Activated naive CD8-positive, alpha-beta T cell treated with anti-CD3 and anti-CD28 coated beads for 36 hours (primary cell): Measurements from ENCODE around the gene PDE1C. TPM values are rescaled to one million over a fixed set of nuclear protein-coding genes. Genes with fewer than 3 reads are reported as not detected.

ENCODE experiments used
- DNase-seq: peaks from one replicate; pipeline ENCODE4 v3.0.0; 2021
- H3K27ac Mint-ChIP-seq: one replicate; pipeline ENCODE4 v1.8.0; 2022; ENCODE audit warnings: mild to moderate bottlenecking, moderate library complexity, mixed read lengths
- H3K27me3 Mint-ChIP-seq: one replicate; pipeline ENCODE4 v1.8.0; 2022; ENCODE audit warnings: mild to moderate bottlenecking, mixed read lengths
- H3K36me3 Mint-ChIP-seq: one replicate; pipeline ENCODE4 v1.8.0; 2021; ENCODE audit warnings: mild to moderate bottlenecking, mixed read lengths
- H3K4me1 Mint-ChIP-seq: one replicate; pipeline ENCODE4 v1.8.0; 2021; ENCODE audit warnings: mixed read lengths
- H3K4me3 Mint-ChIP-seq: one replicate; pipeline ENCODE4 v1.8.0; 2022; ENCODE audit warnings: mild to moderate bottlenecking, moderate library complexity, mixed read lengths
- H3K9me3 Mint-ChIP-seq: one replicate; pipeline ENCODE4 v1.8.0; 2022; ENCODE audit warnings: mixed read lengths
- total RNA-seq, 2 experiments: library from RNA; stranded (reverse); gene quantifications; one replicate each; pipeline ENCODE4 v1.2.3, GENCODE V29; 2021

PDE1C gene
- total RNA-seq, 2 experiments from 2014 or later = not detected

DNA sequence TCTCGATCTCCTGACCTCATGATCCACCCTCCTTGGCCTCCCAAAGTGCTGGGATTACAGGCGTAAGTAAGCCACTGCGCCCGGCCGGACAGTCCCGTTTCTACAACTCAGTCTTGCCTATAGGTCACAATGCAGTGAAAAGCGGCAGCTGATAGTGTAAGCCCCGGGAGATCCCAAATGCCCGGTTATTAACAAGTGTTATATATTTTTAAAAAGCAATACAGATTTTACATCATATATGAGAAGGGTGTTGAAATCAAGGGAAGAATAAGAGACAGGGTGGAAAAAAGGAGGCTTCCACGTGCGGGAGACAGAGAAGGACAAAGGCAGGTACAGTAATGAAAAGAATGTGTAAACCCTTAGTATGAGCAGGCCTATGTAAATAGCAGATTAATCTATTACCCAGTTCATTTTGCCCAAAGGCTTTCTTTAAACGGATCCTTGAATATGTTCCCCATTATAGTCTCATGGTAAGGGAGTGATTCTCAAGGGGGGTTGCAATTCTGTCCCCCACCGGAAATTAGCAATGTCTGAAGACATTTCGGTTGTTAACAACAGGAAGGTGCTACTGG is 170.8 kb downstream of the PDE1C start:
- no peak for DNase-seq
- Mint-ChIP-seq H3K36me3 (no peaks in the 10 kb centered on the region), H3K4me1 (no peaks in the 10 kb centered on the region), H3K9me3 (peaks cover 3% of the 10 kb centered on the region), H3K27ac (no peak overlapping the region), H3K27me3 (no peaks in the 10 kb centered on the region), H3K4me3 (no peak overlapping the region)

DNA sequence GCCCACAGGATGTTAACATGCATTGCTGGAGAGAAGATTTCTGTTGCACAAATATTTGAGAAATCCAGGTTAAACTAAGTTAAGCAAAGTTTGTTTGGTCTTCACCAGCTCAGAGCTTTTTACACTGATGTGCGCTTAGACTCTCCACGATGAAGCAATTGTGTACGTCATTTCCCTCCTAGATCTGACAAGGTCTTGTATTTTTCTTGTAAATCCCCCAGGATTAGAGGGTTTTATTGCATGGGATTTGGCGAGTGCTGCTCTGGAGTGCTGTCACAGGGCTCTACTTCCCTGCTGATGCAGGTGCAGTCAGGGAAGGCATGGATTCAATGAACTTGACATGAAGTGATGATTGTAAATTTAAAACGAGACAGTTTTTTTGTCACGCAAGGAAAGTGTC is 173.3 kb downstream of the PDE1C start:
- H3K4me3 Mint-ChIP-seq = no peak overlapping the region
- H3K27ac Mint-ChIP-seq = no peak overlapping the region
- no peaks in the 10 kb centered on the region for H3K4me1 Mint-ChIP-seq

DNA sequence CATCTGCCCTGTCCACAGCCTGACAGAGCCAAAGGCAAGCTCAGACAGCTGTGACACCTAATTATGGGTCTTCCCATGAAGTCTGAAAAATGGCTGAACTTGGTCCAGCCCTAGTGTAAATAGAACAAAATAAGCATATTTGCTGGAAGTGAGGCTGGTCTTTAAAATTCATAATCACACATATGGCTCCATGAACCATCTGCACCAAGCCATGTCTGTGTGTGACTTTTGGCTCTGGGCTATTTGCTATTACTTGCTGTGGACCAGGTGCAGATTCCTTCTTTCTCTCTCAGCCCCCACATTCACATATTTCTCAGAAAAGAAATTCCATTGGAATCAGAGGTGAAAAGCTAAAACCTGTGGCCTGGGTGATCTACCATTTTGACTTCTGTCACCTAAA is 175.9 kb downstream of the PDE1C start:
- Mint-ChIP-seq H3K27me3 (no peaks in the 10 kb centered on the region), H3K9me3 (peaks cover 2% of the 10 kb centered on the region), H3K36me3 (no peaks in the 10 kb centered on the region), H3K27ac (no peak overlapping the region), H3K4me1 (no peaks in the 10 kb centered on the region), H3K4me3 (no peak overlapping the region)
- DNase-seq = no peak

More for the DNA sequence above, 173.3 kb downstream of the PDE1C start:
- no peak for DNase-seq
- H3K27me3 Mint-ChIP-seq = no peaks in the 10 kb centered on the region
- H3K36me3 Mint-ChIP-seq = no peaks in the 10 kb centered on the region
- H3K9me3 Mint-ChIP-seq = peaks cover 3% of the 10 kb centered on the region

DNA sequence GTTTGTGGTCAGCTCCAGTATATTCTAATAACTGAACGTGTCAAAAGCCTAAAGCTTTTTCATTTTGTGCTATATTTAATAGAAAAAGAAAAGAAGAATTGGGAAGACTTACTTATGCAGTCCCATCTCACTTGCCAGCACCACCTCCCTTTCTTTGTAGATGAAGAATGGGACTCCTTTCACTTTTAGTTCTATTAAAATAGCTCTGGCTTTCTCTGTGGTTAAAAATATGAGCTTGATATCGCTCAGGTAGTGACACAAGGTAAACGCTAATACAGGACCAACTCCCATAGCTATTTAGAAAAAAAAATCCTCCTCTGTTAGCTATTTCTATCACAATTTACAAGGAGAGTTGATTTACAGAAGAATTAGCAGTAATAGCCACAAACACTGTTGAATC is 176.8 kb downstream of the PDE1C start:
- H3K4me3 Mint-ChIP-seq = no peak overlapping the region
- H3K4me1 Mint-ChIP-seq = no peaks in the 10 kb centered on the region
- no peak overlapping the region for H3K27ac Mint-ChIP-seq
- no peaks in the 10 kb centered on the region for H3K27me3 Mint-ChIP-seq
- DNase-seq = no peak
- H3K9me3 Mint-ChIP-seq = peaks cover 2% of the 10 kb centered on the region
- H3K36me3 Mint-ChIP-seq = no peaks in the 10 kb centered on the region

DNA sequence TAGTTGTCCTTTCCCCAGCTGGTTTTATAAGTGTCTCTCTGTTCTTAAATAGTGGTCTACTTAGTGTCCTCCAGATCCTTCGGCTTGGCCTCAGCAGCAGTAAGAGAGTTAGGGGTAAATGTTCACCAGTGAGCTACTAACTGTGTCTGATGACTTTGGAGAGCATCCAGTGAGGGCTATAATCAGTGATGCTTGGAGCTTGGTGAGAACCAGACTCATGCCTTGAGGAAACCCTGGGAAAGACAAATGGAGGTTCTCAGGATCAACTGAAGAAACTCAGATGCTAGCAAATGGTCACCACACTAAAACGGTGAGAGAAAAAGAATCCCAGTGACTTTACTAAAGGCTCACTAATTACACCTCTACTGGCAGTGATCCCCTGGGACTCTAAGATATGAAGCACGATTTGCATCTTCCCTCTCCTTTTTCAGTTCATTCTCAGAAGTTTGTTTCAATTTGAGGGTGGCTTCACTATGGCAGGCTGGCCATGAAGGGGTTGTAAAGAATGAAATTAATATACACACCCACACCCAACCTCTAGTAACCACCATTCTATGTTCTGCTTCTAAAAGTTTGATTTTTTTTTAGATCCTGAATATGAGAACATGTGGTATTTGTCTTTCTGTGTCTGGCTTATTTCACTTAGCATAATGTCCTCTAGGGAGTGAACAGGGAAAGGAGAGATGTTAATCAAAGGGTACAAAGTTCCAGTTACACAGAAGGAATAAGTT is 177.9 kb downstream of the PDE1C start:
- Mint-ChIP-seq H3K36me3 (no peaks in the 10 kb centered on the region), H3K4me1 (no peaks in the 10 kb centered on the region), H3K9me3 (peaks cover 4% of the 10 kb centered on the region), H3K4me3 (no peak overlapping the region), H3K27ac (no peak overlapping the region), H3K27me3 (no peaks in the 10 kb centered on the region)
- no peak for DNase-seq

DNA sequence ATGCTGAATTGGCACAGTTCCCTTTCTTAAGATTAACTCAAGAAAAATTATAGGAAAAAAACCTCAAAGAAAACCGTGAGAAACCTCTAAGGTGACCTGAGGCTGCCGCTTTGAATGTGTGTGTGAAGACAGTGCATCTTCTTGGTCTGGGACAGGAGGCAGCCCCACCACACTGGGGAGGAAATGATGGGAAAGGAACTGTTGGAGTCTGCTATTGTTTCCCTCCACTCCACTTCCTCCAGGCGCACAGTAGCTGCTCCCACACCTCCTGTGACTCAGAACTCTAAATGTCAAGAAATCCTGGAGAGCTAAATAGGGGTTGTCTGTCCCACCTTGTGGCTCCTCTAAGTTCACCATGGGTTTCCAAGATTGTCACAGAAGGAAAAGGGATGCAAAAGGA is 179.4 kb downstream of the PDE1C start:
- H3K4me3 Mint-ChIP-seq = no peak overlapping the region
- no peaks in the 10 kb centered on the region for H3K36me3 Mint-ChIP-seq
- no peaks in the 10 kb centered on the region for H3K27me3 Mint-ChIP-seq
- no peak overlapping the region for H3K27ac Mint-ChIP-seq
- DNase-seq = no peak
- peaks cover 11% of the 10 kb centered on the region for H3K9me3 Mint-ChIP-seq
- H3K4me1 Mint-ChIP-seq = no peaks in the 10 kb centered on the region

DNA sequence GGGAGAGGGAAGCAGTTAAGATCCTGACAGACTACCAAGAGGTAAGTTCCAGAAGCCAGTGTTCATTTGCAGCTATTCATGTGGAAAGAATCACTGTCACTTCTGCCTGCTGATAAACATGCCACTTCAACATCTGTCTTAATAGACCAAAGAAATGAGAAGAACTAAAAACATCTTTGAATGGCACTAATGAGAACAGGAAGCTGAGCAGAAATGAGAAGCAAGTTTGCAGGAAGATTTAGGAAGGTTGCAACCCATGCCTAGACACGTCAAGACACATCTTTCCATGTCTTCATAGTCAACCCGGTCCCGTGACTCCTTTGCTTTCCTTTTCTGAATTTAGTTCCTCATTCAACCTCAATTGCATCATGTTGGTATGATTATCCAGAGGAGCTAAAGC is 180.0 kb downstream of the PDE1C start:
- H3K4me3 Mint-ChIP-seq = no peak overlapping the region
- DNase-seq = no peak
- H3K36me3 Mint-ChIP-seq = no peaks in the 10 kb centered on the region
- H3K27me3 Mint-ChIP-seq = no peaks in the 10 kb centered on the region
- H3K9me3 Mint-ChIP-seq = peaks cover 13% of the 10 kb centered on the region
- no peak overlapping the region for H3K27ac Mint-ChIP-seq
- H3K4me1 Mint-ChIP-seq = no peaks in the 10 kb centered on the region

DNA sequence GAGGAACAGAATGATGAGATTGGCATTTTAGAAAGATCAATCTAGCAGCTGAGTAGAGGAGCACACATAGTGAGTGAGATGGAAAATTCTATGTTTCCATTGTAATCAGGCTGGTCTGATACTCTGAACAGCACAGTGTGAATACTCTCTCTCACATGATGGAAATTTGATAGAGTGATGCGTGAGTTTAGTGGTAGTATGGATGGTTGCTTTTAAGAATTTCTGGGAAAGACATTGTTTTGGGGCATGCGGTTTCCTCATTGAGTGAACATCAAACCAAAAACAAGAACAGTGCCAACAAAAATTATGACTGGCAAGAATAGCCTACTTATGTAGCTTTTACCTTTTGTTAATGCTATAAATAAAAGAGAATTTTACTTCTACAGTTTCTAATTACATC is 183.2 kb downstream of the PDE1C start:
- no peaks in the 10 kb centered on the region for H3K4me1 Mint-ChIP-seq
- no peak for DNase-seq
- H3K9me3 Mint-ChIP-seq = peaks cover 11% of the 10 kb centered on the region
- H3K27me3 Mint-ChIP-seq = no peaks in the 10 kb centered on the region
- no peak overlapping the region for H3K4me3 Mint-ChIP-seq
- H3K27ac Mint-ChIP-seq = no peak overlapping the region
- no peaks in the 10 kb centered on the region for H3K36me3 Mint-ChIP-seq

DNA sequence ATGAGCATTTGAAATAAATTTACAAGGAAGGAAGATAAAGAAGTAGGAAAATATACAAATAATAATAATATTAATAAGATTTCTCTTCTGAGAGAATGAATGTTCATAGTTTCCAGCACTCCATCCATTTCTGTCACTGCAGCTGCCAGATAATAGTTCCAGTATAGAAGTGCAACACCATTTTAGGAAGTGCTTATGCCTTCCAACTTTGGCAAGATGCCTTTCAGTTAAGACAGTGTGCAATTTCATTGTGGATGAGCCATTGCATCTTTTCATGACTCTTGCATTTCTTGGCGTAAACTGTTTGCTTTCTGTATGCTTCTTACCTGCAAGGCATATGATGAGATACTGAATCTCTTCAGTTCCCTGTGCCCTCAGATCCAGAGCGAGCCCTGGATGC is 185.0 kb downstream of the PDE1C start:
- H3K4me3 Mint-ChIP-seq = no peak overlapping the region
- H3K36me3 Mint-ChIP-seq = no peaks in the 10 kb centered on the region
- no peaks in the 10 kb centered on the region for H3K27me3 Mint-ChIP-seq
- H3K9me3 Mint-ChIP-seq = peaks cover 11% of the 10 kb centered on the region
- DNase-seq = no peak
- no peaks in the 10 kb centered on the region for H3K4me1 Mint-ChIP-seq
- no peak overlapping the region for H3K27ac Mint-ChIP-seq

DNA sequence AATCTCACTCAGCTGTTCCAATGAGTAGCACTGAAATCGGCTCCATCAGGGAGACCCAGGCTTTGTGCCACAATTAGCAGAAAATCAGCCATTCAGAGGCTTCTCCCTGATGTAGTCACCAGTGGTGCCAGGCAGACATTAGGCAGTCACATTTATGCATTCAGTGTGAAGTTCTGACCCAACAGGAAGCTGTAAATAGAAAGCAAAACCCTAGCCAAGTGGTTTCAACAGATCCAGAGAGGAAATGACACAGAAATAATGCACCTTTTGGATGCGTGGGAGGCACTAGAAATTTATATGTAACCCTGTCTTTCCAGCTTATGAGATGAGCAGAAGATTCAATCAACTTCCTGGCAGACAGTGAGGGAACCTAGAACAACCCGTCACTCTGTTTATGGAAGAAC is 186.4 kb downstream of the PDE1C start:
- no peak for DNase-seq
- peaks cover 11% of the 10 kb centered on the region for H3K9me3 Mint-ChIP-seq
- no peak overlapping the region for H3K4me3 Mint-ChIP-seq
- H3K27ac Mint-ChIP-seq = no peak overlapping the region
- H3K4me1 Mint-ChIP-seq = no peaks in the 10 kb centered on the region
- no peaks in the 10 kb centered on the region for H3K27me3 Mint-ChIP-seq
- H3K36me3 Mint-ChIP-seq = no peaks in the 10 kb centered on the region

DNA sequence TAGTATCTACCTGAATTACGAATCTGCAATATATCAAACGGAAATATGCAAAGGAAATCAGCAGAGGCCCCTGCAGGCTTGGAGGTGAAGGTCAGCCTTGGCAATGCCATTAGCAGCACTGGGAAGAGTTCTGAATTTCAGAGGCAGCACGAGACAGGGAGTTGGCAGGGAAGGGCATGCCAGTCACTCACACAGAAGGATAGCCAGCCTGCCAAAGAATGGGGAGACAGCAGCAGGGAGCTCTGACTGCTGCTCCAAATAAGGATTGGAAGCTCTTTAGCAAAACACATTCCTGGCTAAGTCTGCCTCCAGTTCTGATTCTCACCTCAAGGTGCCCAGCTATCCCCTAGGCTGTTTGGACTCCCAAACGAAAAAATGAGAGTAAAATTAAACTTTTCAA is 188.0 kb downstream of the PDE1C start:
- no peak overlapping the region for H3K4me3 Mint-ChIP-seq
- no peaks in the 10 kb centered on the region for H3K36me3 Mint-ChIP-seq
- H3K4me1 Mint-ChIP-seq = no peaks in the 10 kb centered on the region
- H3K9me3 Mint-ChIP-seq = peaks cover 11% of the 10 kb centered on the region
- H3K27me3 Mint-ChIP-seq = no peaks in the 10 kb centered on the region
- DNase-seq = no peak
- H3K27ac Mint-ChIP-seq = no peak overlapping the region

DNA sequence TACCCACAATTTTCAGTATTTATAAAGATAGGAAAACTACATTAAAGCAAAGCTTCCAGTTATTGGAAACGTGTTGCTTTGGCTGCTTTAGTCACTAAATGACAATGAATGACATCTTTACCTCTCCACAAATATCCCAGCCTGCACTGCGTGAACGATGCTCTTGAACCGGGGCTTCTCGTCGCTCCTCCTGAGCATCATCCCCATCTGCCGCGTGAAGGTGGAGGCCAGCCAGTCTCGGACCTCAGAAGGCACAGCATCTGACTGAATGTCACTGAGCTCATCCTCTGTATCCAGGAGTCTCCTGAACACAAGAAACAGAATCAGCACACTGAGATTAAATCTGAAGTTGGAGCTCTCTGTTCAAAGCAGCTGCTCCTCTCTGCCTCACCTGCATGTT is 191.3 kb downstream of the PDE1C start:
- Mint-ChIP-seq H3K4me1 (no peaks in the 10 kb centered on the region), H3K36me3 (no peaks in the 10 kb centered on the region), H3K4me3 (no peak overlapping the region), H3K9me3 (peaks cover 2% of the 10 kb centered on the region), H3K27ac (no peak overlapping the region), H3K27me3 (no peaks in the 10 kb centered on the region)
- no peak for DNase-seq

DNA sequence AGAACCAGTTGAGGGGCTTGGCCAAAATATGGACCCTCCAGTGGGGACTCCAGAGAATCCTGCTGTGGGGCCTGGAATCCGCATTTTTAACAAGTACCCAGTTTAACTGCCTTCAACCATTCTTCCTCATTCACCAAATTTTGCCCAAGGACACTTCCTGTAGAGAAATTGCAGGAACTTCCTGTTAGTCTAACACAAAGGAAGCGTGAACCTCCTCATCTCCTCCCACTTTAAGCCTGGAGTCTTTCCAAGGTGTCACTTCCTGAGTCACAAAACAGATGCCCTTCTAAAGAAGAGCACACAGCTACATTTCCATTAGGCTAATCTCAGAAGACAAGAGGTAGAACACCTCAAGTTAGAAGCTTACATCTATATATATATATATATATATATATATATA is 194.8 kb downstream of the PDE1C start:
- Mint-ChIP-seq H3K27me3 (no peaks in the 10 kb centered on the region), H3K4me3 (no peak overlapping the region), H3K4me1 (no peaks in the 10 kb centered on the region), H3K9me3 (peaks cover 6% of the 10 kb centered on the region), H3K27ac (no peak overlapping the region), H3K36me3 (no peaks in the 10 kb centered on the region)
- no peak for DNase-seq

DNA sequence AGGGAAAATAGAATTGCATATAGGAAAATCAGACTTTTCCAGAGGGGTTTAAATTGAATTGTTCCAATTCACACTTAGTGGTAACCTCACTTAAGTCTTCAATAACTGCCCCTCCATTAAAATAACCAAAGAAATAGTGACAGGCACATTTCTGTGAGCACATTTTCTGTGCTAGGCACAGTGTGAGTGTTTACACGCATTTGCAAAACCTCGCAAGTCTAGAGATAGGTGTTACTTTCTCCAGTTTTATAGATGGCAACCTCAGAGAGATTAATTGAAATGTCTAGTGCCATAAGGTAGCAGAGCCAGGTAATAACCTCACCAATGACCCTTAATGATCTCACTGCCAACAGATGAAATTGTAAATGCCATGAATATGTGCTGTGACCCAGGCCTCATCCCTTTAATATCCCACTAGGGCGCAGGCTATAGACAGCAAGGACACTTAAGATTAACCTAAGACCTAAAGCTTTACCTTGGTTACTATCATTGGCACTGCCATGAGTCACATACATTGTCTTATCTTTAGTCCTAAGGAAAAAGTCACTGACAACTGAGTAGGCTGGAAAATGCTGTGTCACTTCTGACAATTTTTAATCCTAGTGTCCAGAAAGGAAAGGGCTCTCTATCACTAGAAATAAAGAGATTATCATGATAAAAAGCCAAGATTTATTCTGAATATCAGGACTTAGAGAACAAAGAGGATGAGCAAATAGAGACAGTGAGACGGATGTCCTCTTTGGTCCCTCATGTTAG is 195.4 kb downstream of the PDE1C start:
- DNase-seq = no peak

DNA sequence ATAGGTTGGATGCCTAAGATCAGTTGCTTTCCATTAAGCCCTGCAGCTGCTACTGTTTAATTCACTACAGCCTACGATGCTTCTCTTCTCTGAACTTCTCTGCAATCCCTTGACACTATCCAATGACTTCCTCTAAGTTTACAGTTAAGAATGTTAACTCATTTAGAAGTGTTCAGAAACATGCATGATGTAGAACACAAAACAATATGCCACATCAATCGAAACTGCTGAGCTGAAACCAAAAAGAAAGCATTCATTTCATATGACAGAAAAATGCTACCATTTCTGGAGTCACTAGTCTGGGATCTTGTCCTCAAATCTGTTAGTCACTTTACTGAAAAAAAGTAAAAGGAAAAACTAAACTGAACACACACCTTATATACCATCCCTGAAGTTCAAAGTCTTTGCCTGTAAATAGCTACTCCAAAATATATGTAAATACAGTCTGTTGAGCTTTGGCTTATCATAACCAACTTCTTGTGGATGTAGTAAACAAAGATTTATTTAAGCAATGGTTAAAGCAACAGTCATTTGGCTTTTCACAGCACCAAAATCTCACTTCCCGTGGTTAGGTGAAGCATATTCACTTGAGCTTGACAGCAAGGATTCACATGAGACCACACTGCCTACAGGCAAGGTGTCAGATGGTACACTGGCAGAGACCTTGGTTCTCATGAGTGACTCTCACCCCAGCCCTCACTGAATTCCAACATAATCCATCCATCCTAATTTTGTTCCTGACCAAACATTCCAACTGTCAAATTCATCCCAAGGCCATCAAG is 196.2 kb downstream of the PDE1C start:
- Mint-ChIP-seq H3K9me3 (peaks cover 6% of the 10 kb centered on the region), H3K27ac (no peak overlapping the region), H3K27me3 (no peaks in the 10 kb centered on the region), H3K4me3 (no peak overlapping the region), H3K4me1 (no peaks in the 10 kb centered on the region), H3K36me3 (no peaks in the 10 kb centered on the region)
- no peak for DNase-seq

More for the DNA sequence above, 195.4 kb downstream of the PDE1C start:
- Mint-ChIP-seq H3K9me3 (peaks cover 6% of the 10 kb centered on the region), H3K27me3 (no peaks in the 10 kb centered on the region), H3K4me3 (no peak overlapping the region), H3K4me1 (no peaks in the 10 kb centered on the region), H3K36me3 (no peaks in the 10 kb centered on the region), H3K27ac (no peak overlapping the region)
